Epidermal melanocyte (primary cell): ENCODE data around the gene PRR35.

Source experiments
- DNase-seq: peaks from one replicate; pipeline ENCODE4 v3.0.0; 2011; ENCODE audit warnings: low spot score; ENCODE audit not compliant: insufficient read length

The PRR35 gene

GRCh38 chr16:546909-547770 lies 13.1 kb upstream of the PRR35 start:
- DNase-seq: no peak

- DNase-seq: no peak
Measured at GRCh38 chr16:548586-548985, 11.6 kb upstream of the PRR35 start.

GRCh38 chr16:549544-550263 lies 10.5 kb upstream of the PRR35 start:
- DNase-seq: no peak

- no peak for DNase-seq
Measured at GRCh38 chr16:551210-551609, 9.0 kb upstream of the PRR35 start.

- DNase-seq: no peak
Measured at GRCh38 chr16:552171-552570, 8.0 kb upstream of the PRR35 start.

- DNase-seq: no peak
Measured at GRCh38 chr16:553601-554296, 6.4 kb upstream of the PRR35 start.

- DNase-seq: no peak
Measured at GRCh38 chr16:554297-554621, 5.9 kb upstream of the PRR35 start.

GRCh38 chr16:554640-555365 lies 5.4 kb upstream of the PRR35 start:
- DNase-seq: peak; percentile 80

GRCh38 chr16:555528-556473 lies 4.4 kb upstream of the PRR35 start:
- no peak for DNase-seq

- no peak for DNase-seq
Measured at GRCh38 chr16:556474-557173, 3.6 kb upstream of the PRR35 start.

- DNase-seq: no peak
Measured at GRCh38 chr16:557463-558297, 2.5 kb upstream of the PRR35 start.

- DNase-seq: no peak
Measured at GRCh38 chr16:558298-559020, 1.7 kb upstream of the PRR35 start.

GRCh38 chr16:559021-559380 lies 1.2 kb upstream of the PRR35 start:
- DNase-seq: no peak

- no peak for DNase-seq
Measured at GRCh38 chr16:559411-560203, 587 bp upstream of the PRR35 start.

GRCh38 chr16:560701-561412 lies 663 bp downstream of the PRR35 start:
- no peak for DNase-seq

- no peak for DNase-seq
Measured at GRCh38 chr16:561413-561794, 1.2 kb downstream of the PRR35 start.
